ENCODE results near the gene CACNG6. TPM values are rescaled to one million over a fixed set of nuclear protein-coding genes. Genes with fewer than 3 reads are reported as not detected.
A peak's percentile ranks its signal among the peaks of the same experiment; 100 is the strongest.

CACNG6 gene, protein sequence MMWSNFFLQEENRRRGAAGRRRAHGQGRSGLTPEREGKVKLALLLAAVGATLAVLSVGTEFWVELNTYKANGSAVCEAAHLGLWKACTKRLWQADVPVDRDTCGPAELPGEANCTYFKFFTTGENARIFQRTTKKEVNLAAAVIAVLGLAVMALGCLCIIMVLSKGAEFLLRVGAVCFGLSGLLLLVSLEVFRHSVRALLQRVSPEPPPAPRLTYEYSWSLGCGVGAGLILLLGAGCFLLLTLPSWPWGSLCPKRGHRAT
- total RNA-seq (ENCODE audit: low replicate concordance) = 0.27 and 0.98 TPM in 2 replicates
- long read RNA-seq = 0 reads

DNA sequence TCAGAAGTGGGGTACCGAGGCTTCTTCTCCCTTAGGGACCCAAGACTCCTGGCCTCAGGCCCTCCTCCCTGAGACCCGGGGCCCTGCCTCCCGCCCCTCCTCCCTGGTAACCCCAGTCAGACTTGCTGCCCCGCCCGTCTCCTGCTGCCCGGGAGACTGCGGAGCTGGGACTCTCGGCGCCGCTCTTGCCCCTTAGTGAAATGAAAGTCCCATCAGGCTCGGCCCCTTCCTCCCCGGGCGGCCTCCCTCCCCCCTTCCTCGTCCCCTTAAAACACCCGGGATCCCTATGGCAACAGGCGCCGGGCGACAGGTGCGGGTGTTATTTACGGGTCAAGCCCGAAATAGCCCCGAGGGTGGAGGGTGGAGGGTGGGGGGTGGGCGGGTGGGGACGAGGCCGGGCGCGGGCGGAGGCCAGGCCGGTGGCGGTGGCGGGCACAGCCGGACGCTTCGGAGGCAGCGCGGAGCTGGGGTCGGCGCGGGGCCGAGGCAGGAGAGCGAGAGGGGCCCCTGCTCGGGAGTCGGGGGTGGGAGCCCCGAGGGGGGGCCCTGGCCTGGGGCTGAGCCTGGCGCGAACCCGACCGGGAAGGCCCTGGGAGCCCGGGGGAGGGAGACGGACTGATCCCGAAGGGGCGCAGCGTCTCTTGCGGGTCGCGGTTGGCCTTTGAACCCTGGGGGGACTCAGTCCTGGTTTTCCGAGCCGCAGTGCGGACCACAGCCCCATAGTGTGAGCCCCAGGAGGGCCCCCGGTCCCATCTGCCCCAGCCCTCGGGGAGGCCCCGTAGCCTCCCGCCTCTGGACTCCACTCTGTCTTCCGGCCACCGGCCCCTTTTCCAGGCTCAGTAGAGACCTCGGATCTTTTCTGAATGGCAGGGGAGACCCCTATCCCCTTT lies at the start of gene CACNG6:
Gene CACNG6 (plus strand): TSS at position 414 of the 890 bp plus-strand sequence. CDS start 1,241 bp downstream, outside the sequence.
- H3K4me3 Mint-ChIP-seq = peak within 1 kb of the TSS; percentile 67
- H3K9me3 Mint-ChIP-seq = no peaks in the 10 kb centered on the region
- no peak within 1 kb of the TSS for H3K27ac Mint-ChIP-seq
- DNase-seq (ENCODE audit: extremely low spot score, unreplicated experiment) = no peak
- no peaks in the 10 kb centered on the region for H3K4me1 Mint-ChIP-seq (ENCODE audit: unreplicated experiment)
- H3K36me3 Mint-ChIP-seq = no peaks in the 10 kb centered on the region
- H3K27me3 Mint-ChIP-seq = peaks cover 54% of the 10 kb centered on the region
- TF ChIP-seq CTCF (conservative IDR thresholded peaks at IDR 0.05) = no peak

- Mint-ChIP-seq H3K4me3 (peak overlapping the region; percentile 20), H3K4me1 (ENCODE audit: unreplicated experiment) (no peaks in the 10 kb centered on the region), H3K27ac (no peak overlapping the region), H3K9me3 (peaks cover 4% of the 10 kb centered on the region), H3K27me3 (peaks cover 79% of the 10 kb centered on the region), H3K36me3 (no peaks in the 10 kb centered on the region)
- TF ChIP-seq CTCF (conservative IDR thresholded peaks at IDR 0.05) = peak; percentile 41
- no peak for DNase-seq (ENCODE audit: extremely low spot score, unreplicated experiment)
Measured at GRCh38 chr19:53942001-53942786, 49.2 kb upstream of the CACNG6 start.

DNA sequence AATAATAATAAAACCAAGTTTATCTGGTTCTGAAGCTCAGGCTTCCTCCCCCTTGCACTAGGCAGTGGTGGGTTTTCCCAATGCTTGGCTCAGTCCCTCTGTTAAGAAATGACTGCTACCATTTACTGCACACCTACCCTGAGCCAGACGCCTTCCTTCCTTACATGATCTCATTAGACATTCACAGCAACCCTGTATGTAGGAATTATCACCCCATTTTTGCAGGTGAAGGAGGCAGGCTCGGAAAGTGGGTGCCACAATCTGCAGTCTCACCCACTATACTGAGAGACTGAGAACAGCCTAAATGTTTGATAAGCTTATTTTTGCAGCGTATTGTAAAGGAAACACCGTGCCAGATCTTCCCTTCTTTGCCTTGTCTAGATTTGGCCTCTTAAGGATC lies 47.0 kb upstream of the CACNG6 start:
- Mint-ChIP-seq H3K4me1 (ENCODE audit: unreplicated experiment) (no peaks in the 10 kb centered on the region), H3K9me3 (peaks cover 4% of the 10 kb centered on the region), H3K36me3 (no peaks in the 10 kb centered on the region), H3K27ac (no peak overlapping the region), H3K4me3 (no peak overlapping the region), H3K27me3 (peaks cover 76% of the 10 kb centered on the region)
- no peak for TF ChIP-seq CTCF (conservative IDR thresholded peaks at IDR 0.05)
- DNase-seq (ENCODE audit: extremely low spot score, unreplicated experiment) = no peak

GRCh38 chr19:53944933-53945332 lies 46.5 kb upstream of the CACNG6 start:
- peaks cover 4% of the 10 kb centered on the region for H3K9me3 Mint-ChIP-seq
- peaks cover 71% of the 10 kb centered on the region for H3K27me3 Mint-ChIP-seq
- no peaks in the 10 kb centered on the region for H3K4me1 Mint-ChIP-seq (ENCODE audit: unreplicated experiment)
- H3K27ac Mint-ChIP-seq = no peak overlapping the region
- H3K4me3 Mint-ChIP-seq = no peak overlapping the region
- no peak for DNase-seq (ENCODE audit: extremely low spot score, unreplicated experiment)
- H3K36me3 Mint-ChIP-seq = no peaks in the 10 kb centered on the region
- TF ChIP-seq CTCF (conservative IDR thresholded peaks at IDR 0.05) = no peak

- Mint-ChIP-seq H3K27ac (peak overlapping the region; percentile 60), H3K4me3 (peak overlapping the region; percentile 67), H3K36me3 (no peaks in the 10 kb centered on the region), H3K27me3 (peaks cover 66% of the 10 kb centered on the region), H3K9me3 (peaks cover 4% of the 10 kb centered on the region), H3K4me1 (ENCODE audit: unreplicated experiment) (no peaks in the 10 kb centered on the region)
- no peak for DNase-seq (ENCODE audit: extremely low spot score, unreplicated experiment)
- TF ChIP-seq CTCF (conservative IDR thresholded peaks at IDR 0.05) = no peak
Measured at GRCh38 chr19:53945441-53945840, 46.0 kb upstream of the CACNG6 start.
